Measurements from ENCODE around the gene RIOK2.
"Not testable (repeated sequence)": the region's sequence is repeated elsewhere in the genome, so short reads cannot be mapped to it uniquely, and the experiment has no call there.

Gene RIOK2

DNA sequence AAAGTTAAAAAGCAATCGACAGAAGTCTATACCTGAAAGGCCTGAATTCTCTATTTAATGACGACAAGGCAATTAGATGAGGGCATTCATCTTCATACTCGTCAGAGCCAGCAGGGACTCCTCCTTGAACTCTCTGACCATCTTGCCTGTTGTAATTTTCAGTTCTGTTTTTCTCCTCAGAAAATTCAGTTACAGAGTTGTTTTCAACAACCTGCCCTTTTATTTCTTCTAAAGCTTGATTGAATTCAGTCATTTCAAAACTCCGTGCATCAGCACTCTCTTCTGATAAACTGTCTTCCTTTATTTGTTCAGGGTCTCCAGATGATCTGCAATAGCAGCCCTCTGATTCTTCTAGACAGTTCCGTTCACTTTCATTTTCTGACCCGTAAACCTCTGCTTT lies 15.6 kb downstream of the RIOK2 start:
- no peak for DNase-seq (ENCODE audit: low spot score)

DNA sequence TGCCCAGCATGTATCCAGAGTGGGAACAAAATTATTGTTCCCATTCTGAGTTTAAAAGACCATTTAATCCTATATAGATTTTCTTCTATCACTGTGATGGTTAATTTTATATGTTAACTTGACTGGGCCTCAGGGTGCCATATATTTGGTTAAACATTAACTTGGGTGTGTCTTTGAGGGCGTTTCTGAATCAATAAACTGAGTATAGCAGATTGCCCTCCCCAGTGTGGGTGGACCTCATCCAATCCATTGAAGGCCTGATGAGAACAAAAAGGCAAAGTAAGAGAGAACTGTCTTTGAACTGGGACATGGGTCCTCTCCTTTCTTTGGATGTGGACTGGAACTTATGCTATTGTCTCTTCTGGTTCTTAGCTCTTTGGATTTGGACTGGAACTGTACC lies 17.3 kb downstream of the RIOK2 start:
- no peak for DNase-seq (ENCODE audit: low spot score)

GRCh38 chr5:97164846-97165245 lies 18.2 kb downstream of the RIOK2 start:
- no peak for DNase-seq (ENCODE audit: low spot score)

- no peak for DNase-seq (ENCODE audit: low spot score)
Measured at GRCh38 chr5:97163790-97164285, 19.2 kb downstream of the RIOK2 start.

DNA sequence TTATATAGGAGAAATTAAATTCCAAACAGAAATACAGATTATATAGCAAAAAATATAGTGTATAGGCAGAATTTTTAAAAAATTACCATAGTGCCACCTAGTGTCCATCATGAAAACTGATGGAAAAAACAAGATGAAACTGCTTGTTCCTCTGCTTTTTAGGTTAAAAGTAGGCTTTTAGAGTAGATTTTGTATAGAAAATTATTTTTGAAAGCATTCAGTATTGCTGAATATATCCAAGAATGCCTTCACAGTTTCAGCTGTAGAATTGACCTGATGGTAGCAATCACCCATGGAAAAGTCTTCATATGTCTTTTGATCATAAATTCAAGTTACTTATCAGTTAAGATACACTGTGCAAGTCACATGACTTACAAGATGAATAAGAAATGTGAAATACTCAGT lies 19.7 kb downstream of the RIOK2 start:
- DNase-seq (ENCODE audit: low spot score), result no peak

- peak; percentile 12 for DNase-seq (ENCODE audit: low spot score)
Measured at GRCh38 chr5:97162045-97162444, 21.0 kb downstream of the RIOK2 start.

DNA sequence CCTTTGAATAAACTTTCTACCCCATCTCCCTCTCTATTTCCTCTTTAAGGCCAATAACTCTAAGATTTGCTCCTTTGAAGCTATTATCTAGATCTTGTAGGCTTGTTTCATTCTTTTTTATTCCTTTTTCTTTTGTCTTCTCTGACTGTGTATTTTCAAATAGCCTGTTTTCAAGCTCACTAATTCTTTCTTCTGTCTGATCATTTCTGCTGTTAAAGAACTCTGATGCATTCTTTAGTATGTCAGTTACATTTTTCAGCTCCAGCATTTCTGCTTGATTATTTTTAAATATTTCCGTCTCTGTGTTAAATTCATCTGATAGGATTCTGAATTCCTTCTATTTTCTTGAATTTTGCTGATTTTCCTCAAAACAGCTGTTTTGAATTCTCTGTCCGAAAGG lies 25.4 kb downstream of the RIOK2 start:
- no peak for DNase-seq (ENCODE audit: low spot score)

GRCh38 chr5:97151370-97151769 lies 31.7 kb downstream of the RIOK2 start:
- no peak for DNase-seq (ENCODE audit: low spot score)

DNA sequence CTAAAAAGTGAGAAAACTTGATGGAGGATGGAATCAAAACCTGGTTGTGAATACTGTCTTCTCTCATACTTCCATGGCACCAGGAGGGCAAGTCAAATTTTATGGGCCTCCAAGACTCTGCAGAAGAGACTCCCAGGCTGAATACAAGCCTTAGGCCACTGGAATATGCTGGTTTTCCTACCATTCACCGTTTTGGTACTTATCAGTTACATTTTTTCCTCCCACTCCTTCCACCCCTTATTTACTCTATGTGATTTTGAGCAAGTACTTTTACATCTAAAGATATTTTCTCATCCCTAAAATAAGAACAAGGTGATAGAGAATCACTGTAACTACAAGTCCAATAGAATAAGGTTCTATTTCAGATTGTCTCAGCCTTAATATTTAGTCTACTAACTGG lies 32.6 kb downstream of the RIOK2 start:
- DNase-seq (ENCODE audit: low spot score), result no peak

- DNase-seq (ENCODE audit: low spot score), result no peak
Measured at GRCh38 chr5:97149709-97150108, 33.3 kb downstream of the RIOK2 start.

- DNase-seq (ENCODE audit: low spot score), result no peak
Measured at GRCh38 chr5:97148288-97148687, 34.8 kb downstream of the RIOK2 start.

DNA sequence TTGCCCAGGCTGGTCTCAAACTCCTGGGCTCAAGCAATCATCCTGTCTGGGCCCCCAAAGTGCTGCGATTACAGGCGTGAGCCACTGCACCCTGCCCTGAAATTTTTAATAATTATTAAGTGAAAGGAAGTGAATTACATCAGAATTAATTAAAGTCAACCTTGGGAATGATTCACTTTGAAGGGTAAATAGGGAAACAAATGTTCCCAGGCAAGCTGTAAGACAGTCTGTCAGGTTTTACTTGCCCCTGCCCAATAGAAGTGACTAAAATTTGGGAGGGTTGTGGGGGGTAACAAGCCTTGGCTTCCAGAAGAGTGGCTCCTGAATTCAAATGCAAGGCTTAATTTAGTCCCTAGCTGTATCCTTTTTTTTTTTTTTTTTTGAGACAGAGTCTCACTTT lies 39.3 kb downstream of the RIOK2 start:
- no peak for DNase-seq (ENCODE audit: low spot score)

DNA sequence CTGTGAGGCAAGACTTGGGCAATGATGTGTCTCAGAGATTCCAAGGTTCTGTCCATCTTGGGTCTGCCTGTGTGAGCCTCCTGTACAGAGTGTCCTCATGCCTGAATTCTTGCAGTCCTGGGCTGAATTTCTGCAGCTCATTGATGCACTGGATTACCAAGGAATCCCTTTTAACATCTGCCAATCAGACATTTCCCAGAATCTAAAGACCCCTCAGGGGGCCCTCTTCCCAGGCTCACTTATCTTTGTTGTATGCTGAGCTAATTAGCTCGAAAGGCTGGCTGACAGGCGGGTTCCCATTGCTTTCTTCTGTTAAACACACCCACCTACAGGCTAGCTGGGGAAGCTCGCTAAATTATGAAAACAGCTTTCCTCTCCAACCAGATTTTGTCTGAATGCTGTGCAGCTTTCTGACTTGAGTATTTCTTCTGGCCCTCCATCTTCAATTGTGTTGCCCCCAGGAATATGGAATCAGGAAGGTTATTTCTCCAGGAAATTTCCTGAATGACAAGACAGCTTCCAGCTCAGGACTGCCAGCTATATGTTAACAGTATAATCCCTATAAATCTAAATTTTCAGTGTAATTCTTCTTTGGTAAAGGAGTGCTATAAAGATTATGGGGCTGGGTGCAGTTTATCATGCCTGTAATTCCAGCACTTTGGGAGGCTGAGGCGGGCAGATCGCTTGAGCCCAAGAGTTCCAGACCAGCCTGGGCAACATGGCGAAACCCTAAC lies 40.4 kb downstream of the RIOK2 start, which contains the start of gene LIX1:
Gene LIX1, minus strand, starts transcription at position 91 of the 734 bp plus-strand sequence. Its CDS starts 35 bp downstream, at position 56.
- peak; percentile 33 for DNase-seq (ENCODE audit: low spot score)

DNA sequence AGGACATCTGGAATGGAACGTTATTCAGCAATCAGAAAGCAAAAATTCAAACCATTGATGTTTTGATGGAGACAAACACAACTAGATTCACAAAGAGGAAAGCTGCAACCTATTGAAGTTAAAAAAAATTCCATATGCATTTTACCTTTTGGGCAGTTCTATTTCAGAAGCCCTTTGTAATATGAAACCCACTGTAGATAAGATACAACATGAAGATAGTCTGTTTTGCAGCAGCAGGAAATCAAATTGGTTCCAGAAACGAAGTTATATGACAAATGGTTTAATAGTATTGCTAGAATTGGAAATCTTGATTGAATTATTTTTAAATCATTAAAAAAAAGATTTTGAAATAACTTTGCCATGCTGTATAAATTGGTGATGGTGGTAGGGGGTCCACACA lies 41.5 kb downstream of the RIOK2 start:
- DNase-seq (ENCODE audit: low spot score), result no peak

- no peak for DNase-seq (ENCODE audit: low spot score)
Measured at GRCh38 chr5:97141031-97141430, 42.0 kb downstream of the RIOK2 start.

DNA sequence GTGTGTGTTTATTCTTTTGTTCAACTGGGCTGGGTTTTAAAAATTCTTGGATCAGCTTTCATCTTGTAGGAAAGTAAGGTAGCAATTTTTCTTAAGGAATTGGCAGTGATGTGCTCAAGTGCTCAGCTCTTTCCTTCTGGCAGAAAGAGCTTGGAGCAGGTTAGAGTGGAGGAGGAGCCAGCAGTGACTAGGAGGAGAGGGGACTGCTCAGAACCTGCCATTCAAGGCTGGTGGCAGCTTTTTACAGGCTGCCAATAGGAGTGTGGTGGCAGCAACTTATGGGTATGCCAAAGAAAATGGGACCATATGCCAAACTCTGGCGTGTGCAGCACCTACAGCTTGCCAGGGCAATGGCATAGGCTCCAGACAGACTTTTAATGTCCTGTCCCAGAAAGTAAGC lies 42.8 kb downstream of the RIOK2 start:
- DNase-seq (ENCODE audit: low spot score), result not testable (repeated sequence)

DNA sequence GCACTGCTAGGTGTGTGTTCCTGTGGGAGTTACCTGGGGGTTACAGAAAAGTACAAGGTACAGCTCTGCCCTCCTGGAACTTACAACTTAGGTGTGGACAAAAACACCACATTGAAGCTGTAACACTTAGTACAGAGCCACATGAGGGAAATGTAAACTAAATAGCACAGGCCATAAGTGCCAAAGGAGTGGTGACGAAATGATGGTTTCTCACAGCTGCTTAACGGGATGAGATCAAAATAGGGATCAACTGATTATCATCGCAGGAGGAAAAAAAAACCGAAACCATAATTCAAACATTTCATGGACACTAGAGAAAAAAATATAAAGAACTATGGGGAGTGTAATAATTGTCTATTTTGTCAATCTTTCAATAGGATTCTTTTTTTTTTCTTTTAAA lies 46.6 kb downstream of the RIOK2 start:
- no peak for DNase-seq (ENCODE audit: low spot score)

DNA sequence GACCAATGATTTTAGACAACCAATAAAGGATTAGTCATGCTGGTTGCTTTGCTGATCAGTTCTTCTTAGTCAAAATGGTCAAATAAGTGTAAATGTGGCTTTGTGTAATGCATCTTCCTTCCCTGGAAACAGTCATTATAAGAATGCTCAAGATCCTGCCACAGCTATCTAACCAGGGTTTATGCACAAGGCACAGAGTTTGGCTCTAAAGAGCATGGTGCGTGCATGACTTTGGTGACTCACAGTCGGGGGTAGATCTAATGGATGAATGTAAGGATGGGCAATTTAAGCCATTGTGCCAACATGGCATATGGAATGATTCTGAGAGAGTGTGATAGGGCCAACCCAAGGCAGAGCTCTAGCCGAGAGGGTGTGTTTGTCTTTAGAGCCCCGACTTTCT lies 47.2 kb downstream of the RIOK2 start:
- DNase-seq (ENCODE audit: low spot score), result no peak

- DNase-seq (ENCODE audit: low spot score), result no peak
Measured at GRCh38 chr5:97134634-97135033, 48.4 kb downstream of the RIOK2 start.

DNA sequence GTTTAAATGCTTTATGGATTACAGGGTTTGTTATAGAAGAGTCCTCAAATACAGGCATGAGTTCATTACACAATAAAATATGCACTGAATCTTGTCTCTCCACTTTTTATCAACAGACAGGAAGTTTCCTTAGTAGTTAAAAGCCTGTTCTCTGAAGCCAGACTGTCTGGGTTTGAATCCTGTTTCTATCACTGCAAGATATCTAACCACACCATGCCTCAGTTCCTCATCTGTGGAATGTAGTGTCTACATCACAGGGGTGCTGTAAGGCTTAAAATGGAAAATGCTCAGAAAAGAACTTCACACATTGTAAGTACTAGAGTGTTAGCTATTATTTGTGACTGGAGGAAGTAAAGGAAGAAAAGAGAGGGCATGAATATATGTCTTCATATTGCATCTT lies 49.9 kb downstream of the RIOK2 start:
- DNase-seq (ENCODE audit: low spot score), result no peak

DNA sequence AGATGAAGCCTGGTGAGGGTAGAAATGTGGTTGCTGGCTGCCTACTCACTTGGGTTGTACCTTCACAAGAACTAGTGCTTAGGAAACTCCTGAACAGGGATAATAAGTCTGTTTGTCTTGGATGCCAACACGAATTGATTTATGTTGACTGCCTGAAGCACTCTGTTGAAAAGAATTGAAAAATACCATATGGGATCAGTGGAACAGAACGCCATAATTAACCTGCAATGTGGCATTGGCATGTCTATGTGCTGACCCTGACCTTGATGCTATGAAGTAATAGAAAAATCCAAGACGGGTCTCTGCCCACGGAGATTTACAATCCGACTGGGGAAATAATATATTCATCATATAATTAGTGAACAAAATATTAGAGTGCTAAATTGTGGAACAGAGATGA lies 51.1 kb downstream of the RIOK2 start:
- no peak for DNase-seq (ENCODE audit: low spot score)

GRCh38 chr5:97131139-97131710 lies 51.8 kb downstream of the RIOK2 start:
- no peak for DNase-seq (ENCODE audit: low spot score)

GRCh38 chr5:97127727-97128126 lies 55.3 kb downstream of the RIOK2 start:
- DNase-seq (ENCODE audit: low spot score), result no peak
